T-helper 1 cell treated with Interleukin-12 subunit alpha and Interleukin-12 subunit beta and Interleukin-4 antibody, amounts not matched to agents 30 ng/mL and 1 ng/mL, for 36 hours (primary cell): ENCODE results near the gene CLCN5. TPM values are rescaled to one million over a fixed set of nuclear protein-coding genes. Genes with fewer than 3 reads are reported as not detected.

Experiments used
- total RNA-seq: library from RNA; stranded (reverse); gene quantifications from 2 replicates; pipeline ENCODE4 v1.2.3, GENCODE V29; 2022

CLCN5 gene
- total RNA-seq, 1 donor from 2014 or later: 5.4 TPM

Other genes with a start within 250 kb of the CLCN5 start
- not detected in 2 replicates for gene PAGE1, start 226.6 kb upstream of the CLCN5 start, total RNA-seq
- not detected in 2 replicates for gene PAGE4, start 93.3 kb upstream of the CLCN5 start, total RNA-seq
- gene USP27X, start 43.1 kb upstream of the CLCN5 start, total RNA-seq: 1.7 and 2.3 TPM in 2 replicates